Suprapubic skin (tissue), 4 donors: ENCODE data around the gene AGPAT2.

Experiments
- POLR2A ChIP-seq, 2 donors: fragments of 450-650 bp; IDR thresholded peaks; one replicate each; pipeline ENCODE4 v1.6.1; 2017; ENCODE audit warnings: antibody characterized with exemption in 2 of 2, mild to moderate bottlenecking in 2 of 2, moderate library complexity in 2 of 2
- POLR2AphosphoS5 ChIP-seq, 3 donors: sonication (generic); formaldehyde crosslinking; IDR thresholded peaks; one replicate each; pipeline ENCODE4 v1.6.1; 2017; ENCODE audit warnings: antibody characterized with exemption in 3 of 3
- TF ChIP-seq, protein P1 (sequence below), 2 donors: fragments of 200-600 bp in 1 of 2; fragments of 450-650 bp in 1 of 2; sonication (generic) in 1 of 2; IDR thresholded peaks; one replicate each; pipeline ENCODE4 v1.5.1; 2016 to 2019; ENCODE audit warnings: antibody characterized with exemption in 2 of 2, mild to moderate bottlenecking in 1 of 2, moderate library complexity in 1 of 2

DNA sequence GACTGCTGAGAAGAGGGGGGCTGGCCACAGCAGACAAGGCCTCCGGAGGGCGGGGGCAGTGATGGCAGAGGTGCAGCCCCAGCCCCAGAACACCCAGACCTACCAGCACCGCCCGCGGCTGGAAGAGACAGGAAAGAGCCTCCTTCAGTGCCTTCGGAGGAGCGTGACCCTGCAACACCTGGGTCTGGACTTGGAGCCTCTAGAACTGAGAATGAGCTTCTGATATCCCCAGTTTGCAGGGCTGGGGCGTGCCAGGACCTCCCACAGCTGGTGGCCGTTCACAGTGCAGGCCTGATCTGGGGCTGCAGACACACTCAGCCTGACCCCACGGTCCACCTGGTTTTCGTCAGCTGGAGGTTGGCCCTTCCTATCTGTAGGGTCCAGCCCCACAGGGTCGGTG lies 46.4 kb upstream of the AGPAT2 start:
- TF ChIP-seq POLR2A (IDR thresholded peaks at IDR 0.05) (no peak), POLR2AphosphoS5 (IDR thresholded peaks at IDR 0.05) (no peak)
- TF ChIP-seq, protein P1, sequence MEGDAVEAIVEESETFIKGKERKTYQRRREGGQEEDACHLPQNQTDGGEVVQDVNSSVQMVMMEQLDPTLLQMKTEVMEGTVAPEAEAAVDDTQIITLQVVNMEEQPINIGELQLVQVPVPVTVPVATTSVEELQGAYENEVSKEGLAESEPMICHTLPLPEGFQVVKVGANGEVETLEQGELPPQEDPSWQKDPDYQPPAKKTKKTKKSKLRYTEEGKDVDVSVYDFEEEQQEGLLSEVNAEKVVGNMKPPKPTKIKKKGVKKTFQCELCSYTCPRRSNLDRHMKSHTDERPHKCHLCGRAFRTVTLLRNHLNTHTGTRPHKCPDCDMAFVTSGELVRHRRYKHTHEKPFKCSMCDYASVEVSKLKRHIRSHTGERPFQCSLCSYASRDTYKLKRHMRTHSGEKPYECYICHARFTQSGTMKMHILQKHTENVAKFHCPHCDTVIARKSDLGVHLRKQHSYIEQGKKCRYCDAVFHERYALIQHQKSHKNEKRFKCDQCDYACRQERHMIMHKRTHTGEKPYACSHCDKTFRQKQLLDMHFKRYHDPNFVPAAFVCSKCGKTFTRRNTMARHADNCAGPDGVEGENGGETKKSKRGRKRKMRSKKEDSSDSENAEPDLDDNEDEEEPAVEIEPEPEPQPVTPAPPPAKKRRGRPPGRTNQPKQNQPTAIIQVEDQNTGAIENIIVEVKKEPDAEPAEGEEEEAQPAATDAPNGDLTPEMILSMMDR (IDR thresholded peaks at IDR 0.05), result no peak
